HepG2 (cell line): ENCODE results near the gene TCF23. TPM values are rescaled to one million over a fixed set of nuclear protein-coding genes. Genes with fewer than 3 reads are reported as not detected.

Source experiments
- ELF3 ChIP-seq: IDR thresholded peaks from 2 replicates; pipeline ENCODE4 v1.6.1; 2016; ENCODE audit warnings: missing genetic modification reagents, missing compliant biosample characterization
- GABPA ChIP-seq, 2 experiments: IDR thresholded peaks; 2 replicates each; pipeline ENCODE4 v1.6.1; 2011 to 2016; ENCODE audit warnings: low read depth in 2 of 2, low read length in 1 of 2, missing biosample characterization in 1 of 2, missing genetic modification characterization in 1 of 2
- GATAD2A ChIP-seq: IDR thresholded peaks from 2 replicates; pipeline ENCODE4 v1.6.1; 2016
- IRF9 ChIP-seq: sonication (generic); formaldehyde crosslinking; IDR thresholded peaks from 2 replicates; pipeline ENCODE4 v1.8.0; 2022; ENCODE audit warnings: missing genetic modification reagents, mild to moderate bottlenecking, borderline replicate concordance
- KDM3A ChIP-seq: IDR thresholded peaks from 2 replicates; pipeline ENCODE4 v1.6.1; 2018; ENCODE audit warnings: low read depth, missing compliant biosample characterization
- MEIS2 ChIP-seq: sonication (generic); formaldehyde crosslinking; IDR thresholded peaks from 2 replicates; pipeline ENCODE4 v1.9.0; 2021; ENCODE audit warnings: mild to moderate bottlenecking, missing genetic modification reagents
- MYNN ChIP-seq: sonication (generic); formaldehyde crosslinking; IDR thresholded peaks from 2 replicates; pipeline ENCODE4 v1.4.0; 2020; ENCODE audit warnings: mild to moderate bottlenecking, low read depth, missing genetic modification reagents
- REXO4 ChIP-seq: sonication (generic); formaldehyde crosslinking; IDR thresholded peaks from 2 replicates; pipeline ENCODE4 v1.8.0; 2022; ENCODE audit warnings: missing genetic modification reagents, mild to moderate bottlenecking, borderline replicate concordance
- SIN3B ChIP-seq: fragments of 150-350 bp; IDR thresholded peaks from 2 replicates; pipeline ENCODE4 v1.6.1; 2014; ENCODE audit warnings: low read length
- ZGPAT ChIP-seq: IDR thresholded peaks from 2 replicates; pipeline ENCODE4 v1.6.1; 2016; ENCODE audit warnings: mild to moderate bottlenecking
- ZNF251 ChIP-seq: sonication (generic); formaldehyde crosslinking; IDR thresholded peaks from 2 replicates; pipeline ENCODE4 v1.9.0; 2021; ENCODE audit warnings: mild to moderate bottlenecking, missing genetic modification reagents
- ZNF292 ChIP-seq: sonication (generic); formaldehyde crosslinking; IDR thresholded peaks from 2 replicates; pipeline ENCODE4 v1.8.1; 2022; ENCODE audit warnings: mild to moderate bottlenecking, low read depth, missing genetic modification reagents, borderline replicate concordance
- ZNF614 ChIP-seq: IDR thresholded peaks from 2 replicates; pipeline ENCODE4 v1.6.1; 2018; ENCODE audit warnings: missing biosample characterization, missing genetic modification reagents, inconsistent platforms, borderline replicate concordance
- ZNF691 ChIP-seq: sonication (generic); formaldehyde crosslinking; IDR thresholded peaks from 2 replicates; pipeline ENCODE4 v1.4.0; 2020; ENCODE audit warnings: missing genetic modification reagents, low read depth, mild to moderate bottlenecking, borderline replicate concordance
- polyA plus RNA-seq, 8 experiments: library from polyadenylated mRNA; depleted of rRNA in 3 of 8; stranded (reverse) in 7 of 8; unstranded in 1 of 8; fragments of >200 nt; fragmentation: Illumina TruSeq in 4 of 8; extraction: Trizol in 4 of 8; gene quantifications; 2 replicates each; pipeline versions ENCODE4 v1.2.1 to v1.2.3, GENCODE V29; 2011 to 2016; ENCODE audit warnings: low read depth in 4 of 8, missing spikeins in 1 of 8, mixed read lengths in 1 of 8; ENCODE audit not compliant: insufficient read depth in 1 of 8
- total RNA-seq, 5 experiments: library from RNA; depleted of rRNA; stranded (reverse); fragments of >200 nt; fragmentation: Illumina TruSeq; extraction: Trizol; gene quantifications; 2 replicates each; pipeline ENCODE4 v1.2.3, GENCODE V29; 2016; ENCODE audit warnings: low read depth in 1 of 5
- TF ChIP-seq, protein P1 (sequence below): IDR thresholded peaks from 2 replicates; pipeline ENCODE4 v1.6.1; 2016; ENCODE audit warnings: low read depth
- TF ChIP-seq, protein P2 (sequence below): sonication (generic); formaldehyde crosslinking; IDR thresholded peaks from 2 replicates; pipeline ENCODE4 v1.5.1; 2020; ENCODE audit warnings: mild to moderate bottlenecking, missing genetic modification reagents, moderate library complexity
- TF ChIP-seq, protein P3 (sequence below): IDR thresholded peaks from 2 replicates; pipeline ENCODE4 v1.6.1; 2012; ENCODE audit warnings: low read depth, low read length, improper control_type of control experiment

Gene TCF23
- total and polyA plus RNA-seq, 2 of the 13 experiments (the other 11 are each of a cell fraction or from before 2014, with no cell fraction given): 0.02 to 1.4 TPM

GRCh38 chr2:27191070-27191829 is 42.4 kb downstream of the TCF23 start (continued):
- TF ChIP-seq, protein P1, sequence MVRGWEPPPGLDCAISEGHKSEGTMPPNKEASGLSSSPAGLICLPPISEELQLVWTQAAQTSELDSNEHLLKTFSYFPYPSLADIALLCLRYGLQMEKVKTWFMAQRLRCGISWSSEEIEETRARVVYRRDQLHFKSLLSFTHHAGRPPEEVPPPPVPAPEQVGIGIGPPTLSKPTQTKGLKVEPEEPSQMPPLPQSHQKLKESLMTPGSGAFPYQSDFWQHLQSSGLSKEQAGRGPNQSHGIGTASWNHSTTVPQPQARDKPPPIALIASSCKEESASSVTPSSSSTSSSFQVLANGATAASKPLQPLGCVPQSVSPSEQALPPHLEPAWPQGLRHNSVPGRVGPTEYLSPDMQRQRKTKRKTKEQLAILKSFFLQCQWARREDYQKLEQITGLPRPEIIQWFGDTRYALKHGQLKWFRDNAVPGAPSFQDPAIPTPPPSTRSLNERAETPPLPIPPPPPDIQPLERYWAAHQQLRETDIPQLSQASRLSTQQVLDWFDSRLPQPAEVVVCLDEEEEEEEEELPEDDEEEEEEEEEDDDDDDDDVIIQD (CRISPR knock-in tag): peak; percentile 76
- 0 out of 2 replicates have a peak, but pooled peaks have one; percentile 70 for TF ChIP-seq ZNF614
- TF ChIP-seq ELF3 (CRISPR knock-in tag): peak; percentile 52; the same call in 1 of the 2 replicates
- no peak for TF ChIP-seq REXO4 (CRISPR knock-in tag)
- TF ChIP-seq IRF9 (CRISPR knock-in tag): no peak
- no peak for TF ChIP-seq ZNF251 (CRISPR knock-in tag)
- no peak; the same call in 1 of the 2 replicates for TF ChIP-seq SIN3B
- TF ChIP-seq ZNF292: 0 out of 2 replicates have a peak, but pooled peaks have one; percentile 13
- TF ChIP-seq GABPA (IDR thresholded peaks at IDR 0.05; ENCODE audit: low read depth, low read length): no peak
- peak; percentile 42 for TF ChIP-seq GABPA (CRISPR knock-in tag; IDR thresholded peaks at IDR 0.05; ENCODE audit: low read depth)
- TF ChIP-seq ZGPAT (CRISPR knock-in tag): peak; percentile 54; the same call in 1 of the 2 replicates
- TF ChIP-seq, protein P2, sequence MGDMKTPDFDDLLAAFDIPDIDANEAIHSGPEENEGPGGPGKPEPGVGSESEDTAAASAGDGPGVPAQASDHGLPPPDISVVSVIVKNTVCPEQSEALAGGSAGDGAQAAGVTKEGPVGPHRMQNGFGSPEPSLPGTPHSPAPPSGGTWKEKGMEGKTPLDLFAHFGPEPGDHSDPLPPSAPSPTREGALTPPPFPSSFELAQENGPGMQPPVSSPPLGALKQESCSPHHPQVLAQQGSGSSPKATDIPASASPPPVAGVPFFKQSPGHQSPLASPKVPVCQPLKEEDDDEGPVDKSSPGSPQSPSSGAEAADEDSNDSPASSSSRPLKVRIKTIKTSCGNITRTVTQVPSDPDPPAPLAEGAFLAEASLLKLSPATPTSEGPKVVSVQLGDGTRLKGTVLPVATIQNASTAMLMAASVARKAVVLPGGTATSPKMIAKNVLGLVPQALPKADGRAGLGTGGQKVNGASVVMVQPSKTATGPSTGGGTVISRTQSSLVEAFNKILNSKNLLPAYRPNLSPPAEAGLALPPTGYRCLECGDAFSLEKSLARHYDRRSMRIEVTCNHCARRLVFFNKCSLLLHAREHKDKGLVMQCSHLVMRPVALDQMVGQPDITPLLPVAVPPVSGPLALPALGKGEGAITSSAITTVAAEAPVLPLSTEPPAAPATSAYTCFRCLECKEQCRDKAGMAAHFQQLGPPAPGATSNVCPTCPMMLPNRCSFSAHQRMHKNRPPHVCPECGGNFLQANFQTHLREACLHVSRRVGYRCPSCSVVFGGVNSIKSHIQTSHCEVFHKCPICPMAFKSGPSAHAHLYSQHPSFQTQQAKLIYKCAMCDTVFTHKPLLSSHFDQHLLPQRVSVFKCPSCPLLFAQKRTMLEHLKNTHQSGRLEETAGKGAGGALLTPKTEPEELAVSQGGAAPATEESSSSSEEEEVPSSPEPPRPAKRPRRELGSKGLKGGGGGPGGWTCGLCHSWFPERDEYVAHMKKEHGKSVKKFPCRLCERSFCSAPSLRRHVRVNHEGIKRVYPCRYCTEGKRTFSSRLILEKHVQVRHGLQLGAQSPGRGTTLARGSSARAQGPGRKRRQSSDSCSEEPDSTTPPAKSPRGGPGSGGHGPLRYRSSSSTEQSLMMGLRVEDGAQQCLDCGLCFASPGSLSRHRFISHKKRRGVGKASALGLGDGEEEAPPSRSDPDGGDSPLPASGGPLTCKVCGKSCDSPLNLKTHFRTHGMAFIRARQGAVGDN: peak; percentile 31; the same call in 1 of the 2 replicates
- TF ChIP-seq KDM3A: 0 out of 2 replicates have a peak, but pooled peaks have one; percentile 34
- TF ChIP-seq ZNF691 (CRISPR knock-in tag): 0 out of 2 replicates have a peak, but pooled peaks have one; percentile 29
- TF ChIP-seq, protein P3, sequence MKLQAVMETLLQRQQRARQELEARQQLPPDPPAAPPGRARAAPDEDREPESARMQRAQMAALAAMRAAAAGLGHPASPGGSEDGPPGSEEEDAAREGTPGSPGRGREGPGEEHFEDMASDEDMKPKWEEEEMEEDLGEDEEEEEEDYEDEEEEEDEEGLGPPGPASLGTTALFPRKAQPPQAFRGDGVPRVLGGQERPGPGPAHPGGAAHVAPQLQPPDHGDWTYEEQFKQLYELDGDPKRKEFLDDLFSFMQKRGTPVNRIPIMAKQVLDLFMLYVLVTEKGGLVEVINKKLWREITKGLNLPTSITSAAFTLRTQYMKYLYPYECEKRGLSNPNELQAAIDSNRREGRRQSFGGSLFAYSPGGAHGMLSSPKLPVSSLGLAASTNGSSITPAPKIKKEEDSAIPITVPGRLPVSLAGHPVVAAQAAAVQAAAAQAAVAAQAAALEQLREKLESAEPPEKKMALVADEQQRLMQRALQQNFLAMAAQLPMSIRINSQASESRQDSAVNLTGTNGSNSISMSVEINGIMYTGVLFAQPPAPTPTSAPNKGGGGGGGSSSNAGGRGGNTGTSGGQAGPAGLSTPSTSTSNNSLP: peak; percentile 42; the same call in 1 of the 2 replicates
- 0 out of 2 replicates have a peak, but pooled peaks have one; percentile 58 for TF ChIP-seq MEIS2 (CRISPR knock-in tag)
- TF ChIP-seq GATAD2A (CRISPR knock-in tag): peak; percentile 78
- no peak for TF ChIP-seq MYNN (CRISPR knock-in tag)
